ENCODE data around the gene ADAMTS7.
"Not testable (repeated sequence)": the region's sequence is repeated elsewhere in the genome, so short reads cannot be mapped to it uniquely, and the experiment has no call there.

The ADAMTS7 gene

DNA sequence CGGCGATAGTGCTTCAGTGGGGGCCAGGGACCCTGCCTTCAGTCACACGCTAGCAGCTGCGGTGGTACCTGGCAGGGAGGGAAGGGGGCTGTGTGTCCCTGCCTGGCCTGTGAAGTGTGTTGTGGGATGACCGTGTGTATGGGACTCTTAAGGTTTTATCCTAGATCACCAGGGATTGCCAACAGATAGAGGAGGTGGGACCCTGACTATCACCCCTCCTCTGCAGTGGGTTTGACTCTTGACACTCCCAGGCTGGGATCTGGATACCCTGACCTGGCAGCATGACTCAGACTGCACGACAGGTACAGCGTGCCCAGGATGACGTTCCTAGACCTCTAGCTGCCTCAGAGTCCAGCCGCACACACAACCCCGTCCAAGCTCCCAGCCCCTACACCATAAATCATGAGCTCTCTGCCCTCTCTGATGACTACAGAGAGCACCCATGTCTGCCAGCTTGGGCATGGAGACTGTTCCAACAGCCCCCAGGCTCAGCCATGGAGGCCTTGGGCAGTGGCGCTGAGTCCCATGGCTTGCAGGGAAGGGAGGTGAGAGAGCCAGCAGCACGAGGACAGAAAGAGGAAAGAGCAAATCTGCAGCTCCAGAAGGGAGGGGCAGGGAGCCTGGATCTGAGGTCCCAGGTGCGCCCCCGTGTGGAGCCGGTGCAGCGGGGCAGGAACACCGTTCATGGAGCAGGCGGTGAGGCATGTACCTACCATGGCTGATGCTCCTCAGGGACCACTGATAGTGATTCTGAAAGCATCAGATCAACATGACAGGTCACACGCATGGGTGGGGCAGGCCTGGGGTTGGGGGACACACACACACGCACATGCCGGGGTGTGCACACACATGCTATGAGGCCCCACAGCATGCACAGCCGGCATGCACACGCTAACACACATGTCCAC, 71.0 kb downstream of the ADAMTS7 start:
- H3K4me3 ChIP-seq (ENCODE audit: low read length), result no peak overlapping the region
- no peak for TF ChIP-seq ZNF274 (IDR thresholded peaks at IDR 0.05; ENCODE audit: low read depth, low read length)

GRCh38 chr15:78739206-78739605, 72.1 kb downstream of the ADAMTS7 start:
- no peak for TF ChIP-seq ZNF274 (IDR thresholded peaks at IDR 0.05; ENCODE audit: low read depth, low read length)
- no peak overlapping the region for H3K4me3 ChIP-seq (ENCODE audit: low read length)

GRCh38 chr15:78737931-78738558, 73.2 kb downstream of the ADAMTS7 start:
- H3K4me3 ChIP-seq (ENCODE audit: low read length), result not testable (repeated sequence)

DNA sequence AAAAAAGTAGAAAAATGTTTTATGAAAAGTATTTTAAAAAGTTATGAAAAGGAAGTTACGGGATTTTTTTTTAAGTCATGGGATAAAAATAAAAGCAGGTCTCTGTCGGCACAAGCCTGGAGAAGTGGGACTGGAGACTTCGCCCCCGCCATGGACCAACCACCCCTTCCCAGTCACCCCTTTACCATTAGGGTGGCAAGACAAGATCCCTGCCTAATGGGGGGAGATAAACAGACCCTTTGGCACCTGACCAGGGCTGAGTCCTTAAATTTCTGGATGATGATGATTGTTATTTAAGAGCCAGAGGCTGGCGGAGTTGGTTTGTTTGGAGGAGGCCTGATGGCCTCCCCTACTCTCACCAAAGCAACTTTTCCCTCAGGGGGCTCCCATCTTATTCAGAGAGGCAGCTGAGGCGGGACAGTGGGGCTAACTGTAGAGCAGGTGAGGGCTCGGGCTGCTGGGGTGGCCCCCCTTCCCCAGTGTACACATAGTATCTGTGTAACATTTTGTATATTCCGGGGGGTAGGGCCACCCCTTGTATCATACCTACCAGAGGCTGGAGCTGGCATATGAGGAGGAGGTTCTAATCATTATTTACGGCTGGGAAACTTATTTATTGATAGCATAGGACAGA, 74.0 kb downstream of the ADAMTS7 start:
- TF ChIP-seq ZNF274 (IDR thresholded peaks at IDR 0.05; ENCODE audit: low read depth, low read length), result no peak
- no peak overlapping the region for H3K4me3 ChIP-seq (ENCODE audit: low read length)

- H3K4me3 ChIP-seq (ENCODE audit: low read length), result not testable (repeated sequence)
Observed at GRCh38 chr15:78736286-78736685, 75.0 kb downstream of the ADAMTS7 start.

- H3K4me3 ChIP-seq (ENCODE audit: low read length), result no peak overlapping the region
- TF ChIP-seq ZNF274 (IDR thresholded peaks at IDR 0.05; ENCODE audit: low read depth, low read length), result no peak
Observed at GRCh38 chr15:78734451-78735064, 76.7 kb downstream of the ADAMTS7 start.

DNA sequence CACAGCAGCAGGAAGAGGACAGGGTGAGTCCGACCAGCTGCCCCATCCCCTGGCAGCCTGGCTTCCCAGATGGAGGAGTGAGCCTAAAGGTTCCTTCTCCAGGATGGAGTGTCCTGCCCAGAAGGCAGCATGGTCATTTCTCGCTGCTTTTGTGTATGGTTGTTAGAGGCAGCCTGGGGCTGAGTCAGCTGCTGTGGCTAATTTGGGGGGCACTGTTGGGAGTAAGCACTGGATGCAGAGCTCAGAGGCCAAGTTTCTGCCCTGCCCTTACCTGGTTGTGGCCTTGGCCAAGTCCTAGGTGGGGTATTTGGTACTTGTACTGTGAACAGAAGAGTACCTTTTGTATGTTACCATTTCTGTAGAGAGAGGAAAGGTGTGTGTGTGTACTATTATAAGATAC, 78.6 kb downstream of the ADAMTS7 start:
- H3K4me3 ChIP-seq (ENCODE audit: low read length), result no peak overlapping the region
- no peak for TF ChIP-seq ZNF274 (IDR thresholded peaks at IDR 0.05; ENCODE audit: low read depth, low read length)

- TF ChIP-seq ZNF274 (IDR thresholded peaks at IDR 0.05; ENCODE audit: low read depth, low read length), result no peak
- no peak overlapping the region for H3K4me3 ChIP-seq (ENCODE audit: low read length)
Observed at GRCh38 chr15:78730955-78731354, 80.3 kb downstream of the ADAMTS7 start.

DNA sequence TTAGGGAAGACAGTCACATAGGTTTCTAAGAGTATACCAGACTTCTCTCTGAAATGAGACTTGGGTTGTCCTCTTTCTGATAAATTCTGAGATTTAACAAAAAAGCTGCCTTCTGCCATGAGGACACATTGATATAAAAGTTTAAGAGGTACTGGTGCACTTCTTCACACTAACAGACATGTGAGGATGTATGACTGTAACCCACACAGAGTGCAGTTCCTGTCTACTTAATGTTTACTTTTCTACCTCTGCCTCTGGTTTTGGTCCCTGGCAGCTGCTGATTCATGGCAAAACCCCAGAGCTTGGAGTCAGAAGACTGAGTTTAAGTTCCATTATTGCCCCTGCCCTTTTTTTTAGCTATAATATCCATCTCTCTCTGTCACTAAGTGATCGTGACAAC, 82.8 kb downstream of the ADAMTS7 start:
- not testable (repeated sequence) for H3K4me3 ChIP-seq (ENCODE audit: low read length)

DNA sequence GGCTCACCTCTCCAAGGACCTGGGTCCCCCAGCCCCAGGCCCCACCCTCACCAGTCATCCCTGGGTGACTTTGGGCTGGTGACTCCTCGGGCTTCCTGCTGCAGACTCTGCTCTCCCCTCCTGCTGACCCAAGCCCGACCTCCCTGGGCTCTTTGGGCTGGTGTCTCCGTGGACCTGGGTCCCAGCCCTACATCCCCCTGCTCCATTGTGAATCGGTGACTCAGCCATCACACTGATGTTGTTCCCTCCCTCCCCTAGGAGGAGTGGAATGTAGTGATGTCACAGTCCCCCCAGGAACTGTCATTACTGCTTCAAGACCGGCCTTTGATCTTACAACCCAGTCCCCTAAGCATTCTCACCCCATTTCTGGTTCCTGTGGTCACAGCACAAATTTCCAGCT, 83.7 kb downstream of the ADAMTS7 start:
- TF ChIP-seq ZNF274 (IDR thresholded peaks at IDR 0.05; ENCODE audit: low read depth, low read length), result no peak
- H3K4me3 ChIP-seq (ENCODE audit: low read length), result no peak overlapping the region

GRCh38 chr15:78726870-78727551, 84.3 kb downstream of the ADAMTS7 start:
- no peak overlapping the region for H3K4me3 ChIP-seq (ENCODE audit: low read length)
- TF ChIP-seq ZNF274 (IDR thresholded peaks at IDR 0.05; ENCODE audit: low read depth, low read length), result no peak

DNA sequence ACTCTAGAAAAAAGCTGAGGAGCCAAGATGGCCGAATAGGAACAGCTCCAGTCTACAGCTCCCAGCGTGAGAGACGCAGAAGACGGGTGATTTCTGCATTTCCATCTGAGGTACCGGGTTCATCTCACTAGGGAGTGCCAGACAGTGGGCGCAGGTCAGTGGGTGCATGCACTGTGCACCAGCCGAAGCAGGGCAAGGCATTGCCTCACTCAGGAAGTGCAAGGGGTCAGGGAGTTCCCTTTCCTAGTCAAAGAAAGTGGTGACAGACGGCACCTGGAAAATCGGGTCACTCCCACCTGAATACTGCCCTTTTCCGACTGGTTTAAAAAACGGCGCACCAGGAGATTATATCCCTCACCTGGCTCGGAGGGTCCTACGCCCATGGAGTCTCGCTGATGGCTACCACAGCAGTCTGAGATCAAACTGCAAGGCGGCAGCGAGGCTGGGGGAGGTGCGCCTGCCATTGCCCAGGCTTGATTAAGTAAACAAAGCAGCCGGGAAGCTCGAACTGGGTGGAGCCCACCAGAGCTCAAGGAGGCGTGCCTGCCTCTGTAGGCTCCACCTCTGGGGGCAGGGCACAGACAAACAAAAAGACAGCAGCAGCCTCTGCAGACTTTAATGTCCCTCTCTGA, 91.3 kb downstream of the ADAMTS7 start:
- not testable (repeated sequence) for H3K4me3 ChIP-seq (ENCODE audit: low read length)

GRCh38 chr15:78718837-78719236, 92.4 kb downstream of the ADAMTS7 start:
- TF ChIP-seq ZNF274 (IDR thresholded peaks at IDR 0.05; ENCODE audit: low read depth, low read length), result no peak
- H3K4me3 ChIP-seq (ENCODE audit: low read length), result no peak overlapping the region

All from GM08714 (cell line).